HG03025 (cell line): ENCODE data around the gene JUNB.
"Not testable (repeated sequence)": the region's sequence is repeated elsewhere in the genome, so short reads cannot be mapped to it uniquely, and the experiment has no call there.

Experiments used
- ATAC-seq: cut with Tn5 transposase; IDR thresholded peaks from one replicate; pipeline ENCODE4 v1.9.1; 2021; ENCODE audit warnings: mild to moderate bottlenecking, moderate library complexity; ENCODE audit not compliant: unreplicated experiment, low FRiP score

JUNB gene

GRCh38 chr19:12801466-12802266 lies 10.4 kb downstream of the JUNB start, which contains the start of the genes PRDX2 and THSD8:
Gene PRDX2 (minus strand): TSS chr19:12801800. CDS start chr19:12801261, 539 bp downstream.
Gene THSD8 (plus strand): TSS chr19:12802069. CDS start chr19:12802072, 3 bp downstream.
- no peak for ATAC-seq

GRCh38 chr19:12802267-12803106 lies 11.2 kb downstream of the JUNB start:
- ATAC-seq = no peak

- no peak for ATAC-seq
Observed at GRCh38 chr19:12804051-12804450, 12.8 kb downstream of the JUNB start.

GRCh38 chr19:12806242-12807081 lies 15.2 kb downstream of the JUNB start, which contains the start of gene RNASEH2A:
Gene RNASEH2A (plus strand): TSS chr19:12806584. CDS start chr19:12806674, 90 bp downstream.
- no peak for ATAC-seq

- ATAC-seq = no peak
Observed at GRCh38 chr19:12815088-12815487, 23.8 kb downstream of the JUNB start.

- not testable (repeated sequence) for ATAC-seq
Observed at GRCh38 chr19:12817188-12817587, 25.9 kb downstream of the JUNB start.

- ATAC-seq = not testable (repeated sequence)
Observed at GRCh38 chr19:12817810-12818209, 26.5 kb downstream of the JUNB start.

- no peak for ATAC-seq
Observed at GRCh38 chr19:12821761-12822160, 30.5 kb downstream of the JUNB start.

GRCh38 chr19:12825254-12826131 lies 34.2 kb downstream of the JUNB start:
- ATAC-seq = no peak

- ATAC-seq = no peak
Observed at GRCh38 chr19:12828494-12828893, 37.2 kb downstream of the JUNB start.

GRCh38 chr19:12833418-12833737 lies 42.1 kb downstream of the JUNB start:
- ATAC-seq = no peak

- no peak for ATAC-seq
Observed at GRCh38 chr19:12833738-12834565, 42.7 kb downstream of the JUNB start.

GRCh38 chr19:12834566-12834943 lies 43.3 kb downstream of the JUNB start, which contains the start of gene RTBDN:
Gene RTBDN (minus strand): TSS chr19:12834579. CDS start chr19:12829979, 4,600 bp downstream.
- ATAC-seq = no peak

GRCh38 chr19:12834976-12835757 lies 43.9 kb downstream of the JUNB start:
- no peak for ATAC-seq

GRCh38 chr19:12836529-12836863 lies 45.2 kb downstream of the JUNB start:
- no peak for ATAC-seq

- no peak for ATAC-seq
Observed at GRCh38 chr19:12837225-12837624, 45.9 kb downstream of the JUNB start.

- ATAC-seq = no peak
Observed at GRCh38 chr19:12838182-12838885, 47.0 kb downstream of the JUNB start, which contains the start of gene MAST1. Gene MAST1 (plus strand): TSS chr19:12838515. CDS start chr19:12838573, 58 bp downstream.
